OCI-LY1 (cell line): ENCODE data around the gene ARL14.

Experiments
- EZH2 ChIP-seq: fragments of 200-600 bp; sonication (generic), shearing (Covaris generic); IDR thresholded peaks from 2 replicates; pipeline ENCODE4 v1.8.0; 2017; ENCODE audit warnings: borderline replicate concordance, mixed run types, mild to moderate bottlenecking, antibody characterized with exemption, low read length, moderate library complexity, mixed read lengths
- TF ChIP-seq, protein P1 (sequence below): fragments of 200-600 bp; sonication (generic), shearing (Covaris generic); IDR thresholded peaks from 2 replicates; pipeline ENCODE4 v1.5.1; 2017; ENCODE audit warnings: mild to moderate bottlenecking, antibody characterized with exemption, low read length, moderate library complexity, mixed read lengths

DNA sequence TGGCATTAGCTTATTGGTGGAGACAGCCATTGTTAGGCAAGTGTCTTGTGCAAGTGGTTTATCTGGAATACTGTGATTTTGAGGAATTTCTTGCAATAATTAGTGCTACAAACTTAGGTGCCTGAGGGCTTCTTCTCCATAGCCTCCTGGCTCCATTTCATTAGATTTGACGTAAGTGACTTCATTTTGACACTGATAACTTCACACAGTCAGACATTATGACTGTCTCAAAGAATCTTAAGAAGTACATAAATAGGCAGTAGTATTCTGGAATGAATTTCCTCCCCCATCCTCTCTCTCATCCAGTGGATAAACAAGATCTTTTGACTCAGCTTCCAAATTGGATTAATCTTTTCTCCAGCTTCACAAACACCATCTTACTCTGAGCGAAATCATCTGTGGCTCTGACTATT is 19.0 kb downstream of the ARL14 start:
- TF ChIP-seq, protein P1, sequence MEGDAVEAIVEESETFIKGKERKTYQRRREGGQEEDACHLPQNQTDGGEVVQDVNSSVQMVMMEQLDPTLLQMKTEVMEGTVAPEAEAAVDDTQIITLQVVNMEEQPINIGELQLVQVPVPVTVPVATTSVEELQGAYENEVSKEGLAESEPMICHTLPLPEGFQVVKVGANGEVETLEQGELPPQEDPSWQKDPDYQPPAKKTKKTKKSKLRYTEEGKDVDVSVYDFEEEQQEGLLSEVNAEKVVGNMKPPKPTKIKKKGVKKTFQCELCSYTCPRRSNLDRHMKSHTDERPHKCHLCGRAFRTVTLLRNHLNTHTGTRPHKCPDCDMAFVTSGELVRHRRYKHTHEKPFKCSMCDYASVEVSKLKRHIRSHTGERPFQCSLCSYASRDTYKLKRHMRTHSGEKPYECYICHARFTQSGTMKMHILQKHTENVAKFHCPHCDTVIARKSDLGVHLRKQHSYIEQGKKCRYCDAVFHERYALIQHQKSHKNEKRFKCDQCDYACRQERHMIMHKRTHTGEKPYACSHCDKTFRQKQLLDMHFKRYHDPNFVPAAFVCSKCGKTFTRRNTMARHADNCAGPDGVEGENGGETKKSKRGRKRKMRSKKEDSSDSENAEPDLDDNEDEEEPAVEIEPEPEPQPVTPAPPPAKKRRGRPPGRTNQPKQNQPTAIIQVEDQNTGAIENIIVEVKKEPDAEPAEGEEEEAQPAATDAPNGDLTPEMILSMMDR, result no peak
- no peak for TF ChIP-seq EZH2
